Bone marrow (tissue), 2 donors: ENCODE measurements around the gene ZNF503.

ENCODE experiments used
- DNase-seq, 2 donors: peaks; one replicate each; lab custom pipeline; 2025; lab: John Stamatoyannopoulos, UW

Gene ZNF503

GRCh38 chr10:75353183-75353582 lies 48.4 kb downstream of the ZNF503 start:
- no peak for DNase-seq

- no peak for DNase-seq
These were observed 48.9 kb downstream of the ZNF503 start for GRCh38 chr10:75352650-75353049.

- DNase-seq, result no peak
These were observed 49.9 kb downstream of the ZNF503 start for GRCh38 chr10:75351637-75352036.

- DNase-seq, result no peak
These were observed 50.8 kb downstream of the ZNF503 start for GRCh38 chr10:75350791-75351190.
